HG03097 (cell line): ENCODE measurements around the gene SIGLEC10.
"Not testable (repeated sequence)": the region's sequence is repeated elsewhere in the genome, so short reads cannot be mapped to it uniquely, and the experiment has no call there.

Experiments
- ATAC-seq: cut with Tn5 transposase; IDR thresholded peaks from one replicate; pipeline ENCODE4 v1.9.1; 2021; ENCODE audit not compliant: unreplicated experiment, low FRiP score

SIGLEC10 gene

DNA sequence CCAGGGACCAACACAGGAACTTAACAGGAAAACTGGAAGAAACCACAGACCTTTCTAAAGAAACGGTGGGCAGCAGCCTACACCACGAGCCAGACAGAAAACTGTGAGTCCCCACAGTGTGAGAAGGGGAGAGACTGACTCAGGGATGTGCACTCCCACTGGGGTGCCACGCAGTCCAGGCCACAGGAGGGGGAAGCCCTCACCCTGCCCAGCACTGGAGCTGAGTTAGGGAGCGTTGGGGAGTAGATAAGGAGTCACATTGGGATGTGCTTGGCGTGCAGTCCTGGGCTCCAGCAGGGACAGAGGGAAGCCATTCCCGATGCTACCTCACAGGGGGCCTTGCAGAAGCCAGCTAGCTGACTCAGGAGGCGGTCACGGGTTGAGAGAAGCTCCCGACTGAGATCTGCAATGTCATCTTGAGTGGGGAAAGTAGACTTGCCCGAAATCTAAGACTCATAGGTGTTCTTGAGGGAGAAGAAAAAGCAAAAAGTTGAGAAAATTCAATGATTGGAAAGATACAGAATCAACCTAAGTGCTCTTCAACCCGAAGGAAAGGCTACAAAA is 23.5 kb upstream of the SIGLEC10 start:
- ATAC-seq = no peak

DNA sequence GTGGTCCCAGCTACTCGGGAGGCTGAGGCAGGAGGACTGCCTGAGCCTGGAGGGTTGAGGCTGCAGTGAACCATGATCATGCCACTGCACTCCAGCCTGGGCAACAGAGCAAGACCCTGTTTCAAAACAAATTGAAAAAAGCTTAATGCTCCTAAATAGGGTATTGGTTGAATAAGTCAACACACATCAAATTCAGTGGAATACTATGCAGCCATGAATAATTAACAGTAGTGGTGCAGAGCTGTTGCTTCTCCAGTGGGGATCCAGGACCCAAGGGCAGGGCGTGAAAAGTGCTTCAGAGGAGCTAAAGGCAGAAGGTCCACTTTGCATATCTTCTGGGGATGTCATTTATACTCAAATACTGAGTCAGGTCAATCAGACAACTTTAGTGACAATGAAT is 22.6 kb upstream of the SIGLEC10 start:
- no peak for ATAC-seq

DNA sequence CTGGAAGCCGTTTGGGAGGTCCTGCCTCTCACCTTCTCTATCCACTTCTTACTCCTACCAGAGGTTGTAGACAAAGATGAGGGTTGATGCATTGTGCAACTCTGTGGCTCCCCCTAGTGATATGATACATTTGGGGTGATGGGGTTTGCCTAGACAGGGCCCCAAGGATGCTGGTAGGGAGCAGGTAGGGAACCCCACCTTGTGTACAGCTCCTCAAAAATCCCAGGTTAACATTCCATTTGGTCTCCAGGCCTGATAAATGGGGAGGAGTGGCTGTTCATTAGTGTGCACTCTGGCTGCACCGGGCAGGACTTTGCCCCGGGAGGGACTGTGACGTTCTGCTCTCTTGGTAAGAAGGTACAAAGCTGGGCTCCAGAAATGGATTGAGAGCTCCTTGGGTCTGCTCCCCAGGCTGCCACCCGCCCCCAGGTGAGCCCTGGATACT is 21.6 kb upstream of the SIGLEC10 start:
- no peak for ATAC-seq

- ATAC-seq = no peak
These were observed 17.0 kb upstream of the SIGLEC10 start for GRCh38 chr19:51434456-51434855.

- ATAC-seq = no peak
These were observed 15.6 kb upstream of the SIGLEC10 start for GRCh38 chr19:51433043-51433442.

DNA sequence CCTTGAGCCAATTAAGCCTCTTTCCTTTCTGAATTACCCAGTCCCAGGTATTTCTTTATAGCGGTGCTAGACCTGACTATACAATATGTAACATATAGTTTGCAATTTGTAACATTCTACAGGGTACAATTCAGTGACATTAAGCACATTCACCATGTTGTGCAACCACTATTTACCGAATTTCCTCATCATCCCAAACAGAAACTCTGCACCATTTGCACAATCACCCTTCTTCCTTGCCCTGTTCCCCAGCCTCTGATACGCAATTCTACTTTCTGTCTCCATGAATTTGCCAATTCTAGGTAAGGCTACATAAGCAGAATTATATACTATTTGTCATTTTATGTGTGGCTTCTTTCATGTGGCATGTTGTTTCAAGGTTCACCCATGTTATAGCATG is 13.7 kb upstream of the SIGLEC10 start:
- ATAC-seq = no peak

DNA sequence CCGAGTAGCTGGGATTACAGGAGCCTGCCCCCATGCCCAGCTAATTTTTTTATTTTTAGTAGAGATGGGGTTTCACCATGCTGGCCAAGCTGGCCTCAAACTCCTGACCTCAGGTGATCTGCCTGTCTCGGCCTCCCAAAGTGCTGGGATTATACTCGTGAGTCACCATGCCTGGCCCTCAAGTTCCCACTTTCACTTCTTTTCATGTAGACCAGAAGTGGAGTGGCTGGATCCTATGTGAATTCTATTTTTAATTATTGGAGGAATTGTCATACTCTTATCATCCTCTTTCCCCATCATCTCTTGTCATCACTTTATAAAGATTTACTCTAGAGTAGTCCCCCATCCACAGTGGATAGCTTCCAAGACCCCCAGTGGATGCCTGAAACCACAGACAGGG is 12.8 kb upstream of the SIGLEC10 start:
- ATAC-seq = no peak

DNA sequence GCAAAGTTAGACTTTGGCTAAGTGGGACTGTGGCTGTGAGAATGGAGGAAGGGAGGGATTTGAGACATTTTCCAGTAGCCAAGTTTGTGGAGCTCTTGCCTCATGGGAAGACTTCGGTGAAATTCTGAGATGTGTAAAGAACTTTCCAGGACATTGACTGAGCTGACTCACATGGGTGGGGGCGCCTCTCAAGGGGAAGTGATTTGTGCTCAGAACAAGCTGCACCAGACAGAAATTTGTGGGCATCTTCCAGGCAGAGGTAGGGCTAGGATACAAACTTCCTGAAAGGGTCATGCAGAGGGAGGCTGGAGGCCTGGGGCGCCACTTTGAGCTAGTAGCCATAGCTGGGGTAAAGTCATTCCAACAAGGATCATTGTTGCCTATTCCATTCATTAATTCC is 9.8 kb upstream of the SIGLEC10 start:
- no peak for ATAC-seq

DNA sequence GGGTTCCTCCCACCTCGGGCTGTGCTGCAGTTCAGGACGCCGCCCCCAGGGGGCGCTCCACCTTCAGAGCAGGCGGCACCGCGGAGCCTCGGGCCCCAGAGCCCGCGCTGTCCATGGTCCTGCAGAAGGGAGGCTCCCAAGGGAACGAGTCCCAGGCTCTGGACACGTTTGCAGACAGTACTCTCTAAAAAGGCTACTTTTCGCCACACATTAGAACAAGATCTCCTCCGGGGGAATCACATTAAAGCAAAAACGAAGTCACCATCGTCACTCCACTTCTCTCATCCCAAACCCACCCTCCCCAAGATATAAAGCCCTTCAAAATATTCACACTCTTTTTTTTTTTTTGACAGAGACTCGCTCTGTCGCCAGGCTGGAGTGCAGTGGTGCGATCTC is 4.6 kb upstream of the SIGLEC10 start:
- ATAC-seq = no peak

DNA sequence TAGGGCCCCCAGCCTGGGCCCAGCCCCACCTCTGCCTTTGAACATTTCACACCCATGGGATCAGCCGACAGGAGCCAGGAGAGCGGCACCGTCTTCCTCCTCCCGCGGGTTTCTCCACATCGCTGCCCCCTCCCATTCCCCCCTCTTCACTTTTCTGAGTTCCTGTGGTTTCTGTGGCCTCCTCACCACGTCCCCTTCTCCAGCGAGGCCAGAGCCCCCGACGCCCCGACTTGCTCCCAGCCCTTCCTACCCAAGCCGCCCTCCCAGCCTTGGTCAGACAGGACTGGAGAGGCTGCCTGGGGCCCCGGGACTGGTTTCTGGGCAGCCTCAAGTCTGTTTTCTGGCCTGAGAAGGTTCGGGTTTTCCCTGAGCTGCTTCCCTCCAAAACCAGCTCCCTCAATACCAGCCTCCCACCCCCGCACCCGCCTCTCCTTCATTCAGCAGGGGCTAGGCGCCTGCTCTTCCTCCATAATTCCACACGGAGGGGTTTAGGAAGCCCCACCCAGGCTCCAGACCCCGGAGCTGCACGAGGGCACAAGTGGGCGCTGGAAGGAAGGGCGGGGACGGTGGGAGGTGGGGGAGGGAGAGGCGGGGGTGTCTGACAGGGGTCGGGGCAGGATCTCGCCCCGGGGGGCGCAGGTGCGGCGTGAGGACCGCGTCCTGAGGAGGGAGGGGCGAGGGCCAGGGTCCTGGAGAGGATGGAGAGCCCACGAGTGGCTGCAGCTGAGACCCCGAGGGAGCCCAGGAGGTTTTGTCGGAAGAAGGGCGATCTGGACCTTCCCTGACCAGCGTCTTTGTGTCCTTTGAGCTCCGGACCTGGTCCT is 4.0 kb upstream of the SIGLEC10 start:
- ATAC-seq = no peak

GRCh38 chr19:51420511-51420910 is 3.1 kb upstream of the SIGLEC10 start:
- ATAC-seq = not testable (repeated sequence)

GRCh38 chr19:51418707-51419106 is 1.3 kb upstream of the SIGLEC10 start:
- no peak for ATAC-seq

DNA sequence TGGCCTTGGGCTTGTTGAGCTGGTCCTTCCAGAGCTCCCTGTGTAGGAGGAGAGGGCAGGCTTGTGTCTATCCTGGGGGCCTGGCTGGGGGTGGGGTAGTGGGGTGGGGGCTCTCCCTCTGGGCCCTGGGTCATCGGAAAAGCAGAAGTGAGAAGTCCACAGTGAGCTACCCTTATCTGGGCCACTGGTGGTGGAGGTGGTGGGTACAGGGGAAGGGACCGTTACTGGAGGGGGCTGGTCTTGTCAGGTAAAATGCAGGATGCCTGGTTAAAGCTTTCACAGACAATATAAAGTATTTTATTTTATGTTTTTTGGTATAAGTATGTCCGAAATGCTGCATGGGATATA is 342 bp upstream of the SIGLEC10 start:
- ATAC-seq = peak; percentile 14

DNA sequence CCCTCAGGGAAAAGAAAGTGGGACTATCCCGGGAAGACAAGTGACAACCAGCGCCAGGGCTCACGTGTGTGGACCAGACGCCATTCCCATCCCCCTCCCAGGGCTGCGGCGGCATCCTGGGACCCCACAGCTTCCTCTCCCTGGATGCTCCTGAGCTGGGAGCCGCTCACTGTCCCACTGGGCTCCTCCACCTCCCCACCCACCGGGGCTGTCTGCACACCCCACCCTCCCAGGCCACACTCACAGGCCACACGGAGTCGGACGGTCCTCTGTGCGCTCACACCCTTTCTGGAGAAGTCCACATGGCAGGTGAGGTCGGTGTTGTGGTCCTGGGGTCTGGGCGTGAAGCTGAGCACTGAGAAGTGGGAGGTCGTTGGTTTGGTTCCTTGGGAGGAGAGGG is 1.0 kb downstream of the SIGLEC10 start:
- not testable (repeated sequence) for ATAC-seq

GRCh38 chr19:51415187-51415586 is 2.3 kb downstream of the SIGLEC10 start:
- no peak for ATAC-seq

GRCh38 chr19:51410950-51411748 is 6.3 kb downstream of the SIGLEC10 start:
- ATAC-seq = no peak

GRCh38 chr19:51407511-51408131 is 9.8 kb downstream of the SIGLEC10 start:
- no peak for ATAC-seq

GRCh38 chr19:51402117-51402516 is 15.3 kb downstream of the SIGLEC10 start:
- ATAC-seq = no peak

- not testable (repeated sequence) for ATAC-seq
These were observed 17.5 kb downstream of the SIGLEC10 start for GRCh38 chr19:51399936-51400335.

- ATAC-seq = no peak
These were observed 18.2 kb downstream of the SIGLEC10 start for GRCh38 chr19:51399231-51399630.

- ATAC-seq = no peak
These were observed 19.2 kb downstream of the SIGLEC10 start for GRCh38 chr19:51398096-51398704.
